Measurements from ENCODE around the gene BRD4. TPM values are rescaled to one million over a fixed set of nuclear protein-coding genes. Genes with fewer than 3 reads are reported as not detected.

The BRD4 gene
- total and polyA plus RNA-seq, 2 donors (not counting 1 experiment from before 2014, with no cell fraction given): 9.9 to 20.1 TPM

- peaks cover 93% of the 10 kb centered on the region for H3K79me2 ChIP-seq (ENCODE audit: control insufficient read depth, insufficient read depth, low read length)
- no peak overlapping the region for H3K4me2 ChIP-seq (ENCODE audit: extremely low read depth, insufficient read depth, low read length)
- H3K9ac ChIP-seq (ENCODE audit: insufficient read depth, low read length): no peak overlapping the region
- no peaks in the 10 kb centered on the region for H3K27me3 ChIP-seq (ENCODE audit: control insufficient read depth, insufficient read depth, low read length)
- peaks cover 15% of the 10 kb centered on the region for H4K20me1 ChIP-seq (ENCODE audit: control insufficient read depth, extremely low read depth, insufficient read depth, low read length)
- DNase-seq (ENCODE audit: low read depth in 2 of 2): peak in 1 of 2 donors; percentile 76
- H3K36me3 ChIP-seq (ENCODE audit: control insufficient read depth, insufficient read depth, low read length): no peaks in the 10 kb centered on the region
- no peak overlapping the region for H2AFZ ChIP-seq (ENCODE audit: low read length)
- H3K4me1 ChIP-seq (ENCODE audit: control insufficient read depth, extremely low read depth, insufficient read depth, low read length): peaks cover 48% of the 10 kb centered on the region
- peak overlapping the region; percentile 55 for H3K27ac ChIP-seq (ENCODE audit: insufficient read depth, low read length)
- no peak for TF ChIP-seq CTCF (conservative IDR thresholded peaks at IDR 0.05 in 1 of 2, IDR thresholded peaks at IDR 0.05 in 1 of 2; ENCODE audit: low read depth in 1 of 2, low read length in 2 of 2)
- no peak for TF ChIP-seq EZH2 (IDR thresholded peaks at IDR 0.05; ENCODE audit: low read length, missing control alignments)
- no peaks in the 10 kb centered on the region for H3K9me3 ChIP-seq (ENCODE audit: control insufficient read depth, insufficient read depth, low read depth, low read length)
- peak overlapping the region in 1 of 4 experiments; percentile 16 for H3K4me3 ChIP-seq (replicated peaks in 1 of 4; ENCODE audit: control extremely low read depth in 1 of 4, insufficient read depth in 1 of 4, low read depth in 3 of 4, low read length in 4 of 4)
Observed at GRCh38 chr19:15293781-15294491, 38.4 kb downstream of the BRD4 start.

GRCh38 chr19:15292847-15293582, 39.3 kb downstream of the BRD4 start:
- H3K79me2 ChIP-seq (ENCODE audit: control insufficient read depth, insufficient read depth, low read length): peaks cover 95% of the 10 kb centered on the region
- no peaks in the 10 kb centered on the region for H3K9me3 ChIP-seq (ENCODE audit: control insufficient read depth, insufficient read depth, low read depth, low read length)
- H3K9ac ChIP-seq (ENCODE audit: insufficient read depth, low read length): no peak overlapping the region
- peaks cover 53% of the 10 kb centered on the region for H3K4me1 ChIP-seq (ENCODE audit: control insufficient read depth, extremely low read depth, insufficient read depth, low read length)
- TF ChIP-seq EZH2 (IDR thresholded peaks at IDR 0.05; ENCODE audit: low read length, missing control alignments) (no peak), CTCF (conservative IDR thresholded peaks at IDR 0.05 in 1 of 2, IDR thresholded peaks at IDR 0.05 in 1 of 2; ENCODE audit: low read depth in 1 of 2, low read length in 2 of 2) (no peak)
- no peaks in the 10 kb centered on the region for H3K36me3 ChIP-seq (ENCODE audit: control insufficient read depth, insufficient read depth, low read length)
- peak in 1 of 2 donors; percentile 40 for DNase-seq (ENCODE audit: low read depth in 2 of 2)
- peak overlapping the region; percentile 42 for H3K4me2 ChIP-seq (ENCODE audit: extremely low read depth, insufficient read depth, low read length)
- H2AFZ ChIP-seq (ENCODE audit: low read length): no peak overlapping the region
- H4K20me1 ChIP-seq (ENCODE audit: control insufficient read depth, extremely low read depth, insufficient read depth, low read length): peaks cover 17% of the 10 kb centered on the region
- peak overlapping the region; percentile 23 for H3K27ac ChIP-seq (ENCODE audit: insufficient read depth, low read length)
- H3K27me3 ChIP-seq (ENCODE audit: control insufficient read depth, insufficient read depth, low read length): no peaks in the 10 kb centered on the region
- peak overlapping the region in 1 of 4 experiments; percentile 17 for H3K4me3 ChIP-seq (replicated peaks in 1 of 4; ENCODE audit: control extremely low read depth in 1 of 4, insufficient read depth in 1 of 4, low read depth in 3 of 4, low read length in 4 of 4)

- TF ChIP-seq EZH2 (IDR thresholded peaks at IDR 0.05; ENCODE audit: low read length, missing control alignments): no peak
- TF ChIP-seq CTCF (conservative IDR thresholded peaks at IDR 0.05 in 1 of 2, IDR thresholded peaks at IDR 0.05 in 1 of 2; ENCODE audit: low read depth in 1 of 2, low read length in 2 of 2): no peak
- Histone ChIP-seq H3K4me3 (replicated peaks in 1 of 4; ENCODE audit: control extremely low read depth in 1 of 4, insufficient read depth in 1 of 4, low read depth in 3 of 4, low read length in 4 of 4) (no peak overlapping the region), H3K9me3 (ENCODE audit: control insufficient read depth, insufficient read depth, low read depth, low read length) (no peaks in the 10 kb centered on the region), H2AFZ (ENCODE audit: low read length) (no peak overlapping the region), H3K4me1 (ENCODE audit: control insufficient read depth, extremely low read depth, insufficient read depth, low read length) (peaks cover 46% of the 10 kb centered on the region), H3K27ac (ENCODE audit: insufficient read depth, low read length) (no peak overlapping the region), H4K20me1 (ENCODE audit: control insufficient read depth, extremely low read depth, insufficient read depth, low read length) (peaks cover 17% of the 10 kb centered on the region), H3K36me3 (ENCODE audit: control insufficient read depth, insufficient read depth, low read length) (no peaks in the 10 kb centered on the region), H3K79me2 (ENCODE audit: control insufficient read depth, insufficient read depth, low read length) (peaks cover 95% of the 10 kb centered on the region), H3K27me3 (ENCODE audit: control insufficient read depth, insufficient read depth, low read length) (no peaks in the 10 kb centered on the region), H3K9ac (ENCODE audit: insufficient read depth, low read length) (no peak overlapping the region), H3K4me2 (ENCODE audit: extremely low read depth, insufficient read depth, low read length) (no peak overlapping the region)
- no peak for DNase-seq (ENCODE audit: low read depth in 2 of 2)
Observed at GRCh38 chr19:15292140-15292539, 40.2 kb downstream of the BRD4 start.

Measured in fibroblast of lung (primary cell).